ENCODE data around the gene RCSD1. TPM values are rescaled to one million over a fixed set of nuclear protein-coding genes. Genes with fewer than 3 reads are reported as not detected.

Gene RCSD1
- total RNA-seq, 4 donors from 2014 or later = 16.8 to 19.0 (median 18.5) TPM

DNA sequence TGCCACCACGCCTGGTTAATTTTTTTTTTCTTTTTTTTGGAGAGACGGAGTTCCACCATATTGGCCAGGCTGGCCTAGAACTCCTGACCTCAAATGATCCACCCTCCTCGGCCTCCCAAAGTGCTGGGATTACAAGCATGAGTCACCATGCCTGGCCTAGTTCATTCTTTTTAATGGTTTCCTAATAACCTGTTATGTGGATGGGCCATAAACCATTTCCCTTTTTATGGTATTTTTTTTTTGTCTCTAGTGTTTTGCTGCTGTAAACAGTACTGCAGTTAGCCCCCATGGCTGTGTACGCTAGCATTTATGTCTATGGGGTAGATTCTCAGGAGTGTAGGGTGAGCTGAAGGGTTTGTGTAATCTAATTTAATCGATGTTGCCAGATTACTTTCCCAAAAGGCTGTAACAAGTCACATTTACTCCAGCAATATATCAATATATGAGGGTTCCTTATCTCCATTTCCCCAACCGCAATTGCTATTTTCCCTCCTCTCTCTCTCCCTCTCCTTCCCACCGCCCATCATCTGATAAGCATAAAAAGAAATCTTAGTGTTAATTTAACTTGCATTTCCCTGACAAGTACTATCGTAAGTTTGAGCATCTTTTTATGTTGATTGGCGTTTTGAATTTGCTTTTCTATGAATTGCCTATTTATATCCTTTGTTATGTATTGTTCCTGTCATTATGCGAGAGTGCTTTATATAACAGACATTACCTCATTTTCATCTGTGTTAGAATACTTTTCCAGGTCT lies 28.7 kb downstream of the RCSD1 start:
- H3K36me3 ChIP-seq = no peaks in the 10 kb centered on the region
- no peak for DNase-seq (ENCODE audit: extremely low spot score)
- no peak overlapping the region for H3K27ac ChIP-seq (replicated peaks in 1 of 4)
- intact Hi-C loops (cut with DNase I) = no loop called here
- H3K4me1 ChIP-seq = peaks cover 43 to 85% (median 55%) of the 10 kb centered on the region in 4 donors
- H3K4me3 ChIP-seq = no peak overlapping the region
- no peaks in the 10 kb centered on the region for H3K27me3 ChIP-seq
- WGBS = 69% methylated on average over 10 of the region's 10 CpGs
- no peaks in the 10 kb centered on the region for H3K9me3 ChIP-seq
- TF ChIP-seq EP300 (IDR thresholded peaks at IDR 0.05) (no peak), POLR2A (IDR thresholded peaks at IDR 0.05; ENCODE audit: low read depth) (no peak), POLR2AphosphoS5 (IDR thresholded peaks at IDR 0.05) (no peak)
- TF ChIP-seq, protein P1, sequence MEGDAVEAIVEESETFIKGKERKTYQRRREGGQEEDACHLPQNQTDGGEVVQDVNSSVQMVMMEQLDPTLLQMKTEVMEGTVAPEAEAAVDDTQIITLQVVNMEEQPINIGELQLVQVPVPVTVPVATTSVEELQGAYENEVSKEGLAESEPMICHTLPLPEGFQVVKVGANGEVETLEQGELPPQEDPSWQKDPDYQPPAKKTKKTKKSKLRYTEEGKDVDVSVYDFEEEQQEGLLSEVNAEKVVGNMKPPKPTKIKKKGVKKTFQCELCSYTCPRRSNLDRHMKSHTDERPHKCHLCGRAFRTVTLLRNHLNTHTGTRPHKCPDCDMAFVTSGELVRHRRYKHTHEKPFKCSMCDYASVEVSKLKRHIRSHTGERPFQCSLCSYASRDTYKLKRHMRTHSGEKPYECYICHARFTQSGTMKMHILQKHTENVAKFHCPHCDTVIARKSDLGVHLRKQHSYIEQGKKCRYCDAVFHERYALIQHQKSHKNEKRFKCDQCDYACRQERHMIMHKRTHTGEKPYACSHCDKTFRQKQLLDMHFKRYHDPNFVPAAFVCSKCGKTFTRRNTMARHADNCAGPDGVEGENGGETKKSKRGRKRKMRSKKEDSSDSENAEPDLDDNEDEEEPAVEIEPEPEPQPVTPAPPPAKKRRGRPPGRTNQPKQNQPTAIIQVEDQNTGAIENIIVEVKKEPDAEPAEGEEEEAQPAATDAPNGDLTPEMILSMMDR (IDR thresholded peaks at IDR 0.05) = no peak

DNA sequence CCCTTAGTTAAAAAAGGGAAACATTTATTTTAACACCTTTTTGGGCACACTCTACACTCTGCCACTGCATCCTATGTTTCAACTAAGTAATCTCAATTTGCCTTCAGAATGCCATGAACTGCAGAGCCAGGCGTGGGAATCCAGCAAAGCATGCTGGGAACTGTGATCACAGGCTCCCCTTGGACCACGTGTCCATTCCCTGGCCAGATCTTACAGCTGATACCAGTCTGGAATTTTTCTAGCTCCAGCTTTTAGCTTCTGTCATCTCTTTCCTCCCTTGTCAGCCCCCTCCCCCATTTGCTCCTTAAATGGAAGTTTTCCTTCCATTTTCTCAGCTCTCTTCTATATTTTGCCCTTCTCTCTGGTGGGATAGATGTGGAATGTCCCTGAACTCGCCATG lies 29.4 kb downstream of the RCSD1 start:
- no peaks in the 10 kb centered on the region for H3K9me3 ChIP-seq
- no peak for DNase-seq (ENCODE audit: extremely low spot score)
- no peaks in the 10 kb centered on the region for H3K27me3 ChIP-seq
- no peaks in the 10 kb centered on the region for H3K36me3 ChIP-seq
- TF ChIP-seq POLR2AphosphoS5 (IDR thresholded peaks at IDR 0.05) = no peak
- no peak for TF ChIP-seq POLR2A (IDR thresholded peaks at IDR 0.05; ENCODE audit: low read depth)
- no peak for TF ChIP-seq EP300 (IDR thresholded peaks at IDR 0.05)
- TF ChIP-seq, protein P1 (IDR thresholded peaks at IDR 0.05) = no peak
- H3K27ac ChIP-seq (replicated peaks in 1 of 4) = no peak overlapping the region
- intact Hi-C loops (cut with DNase I) = no loop called here
- peaks cover 44 to 84% (median 61%) of the 10 kb centered on the region in 4 donors for H3K4me1 ChIP-seq
- no peak overlapping the region for H3K4me3 ChIP-seq
- WGBS = 74% methylated on average over 3 of the region's 3 CpGs

DNA sequence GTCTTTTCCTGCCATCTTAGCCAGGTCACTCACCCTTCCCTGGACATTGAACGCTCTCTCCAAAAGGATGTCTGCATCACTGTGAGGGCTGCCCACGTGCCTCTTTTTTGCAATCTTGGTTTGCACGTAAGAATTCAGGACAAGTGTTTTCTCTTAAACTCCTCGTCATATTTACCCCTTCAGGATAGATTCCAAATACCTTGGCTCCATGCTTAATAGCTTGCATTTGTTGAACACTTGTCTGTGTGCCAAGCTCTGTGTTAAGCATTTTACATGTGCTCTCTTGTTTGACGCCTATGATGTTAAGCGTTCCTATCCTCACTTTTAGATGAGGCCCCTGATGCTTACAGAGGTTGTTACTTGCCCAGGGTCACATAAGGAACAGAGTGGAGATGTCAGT lies 29.8 kb downstream of the RCSD1 start:
- TF ChIP-seq EP300 (IDR thresholded peaks at IDR 0.05) (no peak), POLR2AphosphoS5 (IDR thresholded peaks at IDR 0.05) (no peak), POLR2A (IDR thresholded peaks at IDR 0.05; ENCODE audit: low read depth) (no peak)
- TF ChIP-seq, protein P1 (IDR thresholded peaks at IDR 0.05) = no peak
- H3K9me3 ChIP-seq = no peaks in the 10 kb centered on the region
- 65% methylated on average over 6 of the region's 6 CpGs for WGBS
- no peaks in the 10 kb centered on the region for H3K36me3 ChIP-seq
- no peak overlapping the region for H3K27ac ChIP-seq (replicated peaks in 1 of 4)
- intact Hi-C loops (cut with DNase I) = no loop called here
- H3K4me3 ChIP-seq = no peak overlapping the region
- no peaks in the 10 kb centered on the region for H3K27me3 ChIP-seq
- peaks cover 41 to 82% (median 58%) of the 10 kb centered on the region in 4 donors for H3K4me1 ChIP-seq
- no peak for DNase-seq (ENCODE audit: extremely low spot score)

DNA sequence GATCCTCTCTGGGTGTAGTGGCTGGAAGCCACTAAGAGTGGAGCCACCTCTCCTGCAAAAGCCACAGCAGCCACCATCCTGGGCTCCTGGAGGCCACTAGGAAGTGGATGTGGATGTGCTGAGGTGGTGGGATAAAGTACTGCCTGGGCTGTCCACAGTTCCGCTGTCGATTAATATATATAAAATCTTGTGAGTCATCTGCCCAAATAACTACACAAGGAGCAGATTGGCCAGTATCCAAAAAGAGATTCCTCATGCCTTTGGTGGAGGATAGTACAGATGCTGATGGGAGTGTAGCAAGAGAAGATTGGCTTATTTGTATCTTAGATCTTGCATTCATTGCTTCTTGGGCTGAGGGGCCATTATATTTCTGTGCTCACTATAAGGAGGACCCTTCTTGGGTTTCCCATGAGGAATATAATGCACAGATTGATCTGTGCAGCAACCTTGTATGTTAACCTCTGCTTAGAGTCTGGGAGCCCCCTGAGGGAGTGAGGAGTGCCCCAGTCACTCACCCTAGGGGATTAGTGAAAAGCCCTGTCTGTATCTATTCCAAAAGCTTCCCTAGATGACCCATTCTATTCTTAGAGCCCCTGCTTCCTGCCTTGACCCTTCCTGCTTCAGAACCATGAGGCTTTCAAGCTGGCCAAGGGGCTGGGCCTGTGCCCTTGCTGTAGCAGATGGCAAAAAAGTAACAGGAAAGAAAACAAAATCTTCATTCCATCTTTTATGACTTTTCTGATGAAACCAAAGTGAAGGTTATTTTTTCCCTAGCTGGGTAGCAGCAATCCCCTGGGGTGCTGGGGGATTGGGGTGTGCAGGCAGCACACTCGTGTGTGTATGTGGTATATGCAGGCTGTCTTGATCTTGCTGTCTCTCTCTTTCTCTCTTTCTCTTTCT lies 31.7 kb downstream of the RCSD1 start:
- H3K4me1 ChIP-seq = peaks cover 43 to 67% (median 55%) of the 10 kb centered on the region in 4 donors
- WGBS = 42% methylated on average over 3 of the region's 3 CpGs

More for the DNA sequence above, 31.7 kb downstream of the RCSD1 start:
- Histone ChIP-seq H3K4me3 (no peak overlapping the region), H3K27me3 (no peaks in the 10 kb centered on the region), H3K36me3 (no peaks in the 10 kb centered on the region), H3K27ac (replicated peaks in 1 of 4) (peak overlapping the region in 3 of 4 donors; percentile 44 to 58 (median 46)), H3K9me3 (no peaks in the 10 kb centered on the region)
- TF ChIP-seq POLR2AphosphoS5 (IDR thresholded peaks at IDR 0.05) (no peak), POLR2A (IDR thresholded peaks at IDR 0.05; ENCODE audit: low read depth) (no peak), EP300 (IDR thresholded peaks at IDR 0.05) (no peak)
- TF ChIP-seq, protein P1 (IDR thresholded peaks at IDR 0.05) = no peak
- intact Hi-C loops (cut with DNase I) = no loop called here
- DNase-seq (ENCODE audit: extremely low spot score) = no peak
